ENCODE measurements around the gene PKD1L1.

The PKD1L1 gene

DNA sequence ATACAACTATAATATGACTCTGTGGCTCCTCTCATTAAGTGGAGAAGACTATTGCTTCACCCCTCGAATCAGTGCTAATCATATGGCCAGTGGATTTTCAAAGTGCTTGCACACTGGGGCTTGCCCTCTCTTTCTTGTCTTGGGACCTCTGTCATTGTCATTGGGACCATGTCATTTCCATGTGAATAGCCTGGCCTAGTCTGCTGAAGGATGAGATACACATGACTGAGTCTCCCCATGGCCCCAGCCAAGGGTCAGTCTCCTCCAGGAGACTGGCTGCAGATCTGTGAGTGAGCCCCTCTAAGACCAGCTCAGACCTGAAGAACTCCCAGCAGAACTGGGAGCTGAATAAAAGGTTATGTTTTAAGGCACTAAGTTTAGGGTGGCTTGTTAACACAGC is 39.5 kb downstream of the PKD1L1 start:
- no peak for TF ChIP-seq FOXP2 (optimal IDR thresholded peaks at IDR 0.05; ENCODE audit: control extremely low read depth, extremely low read length, insufficient read depth)
- TF ChIP-seq POLR2AphosphoS5 (IDR thresholded peaks at IDR 0.05; ENCODE audit: borderline replicate concordance, low read depth, low read length), result no peak
- no peak for TF ChIP-seq EZH2 (IDR thresholded peaks at IDR 0.05)
- Histone ChIP-seq H3K36me3 (ENCODE audit: insufficient read depth, low read length) (no peaks in the 10 kb centered on the region), H3K27ac (no peak overlapping the region), H3K9ac (ENCODE audit: insufficient read length) (no peak overlapping the region), H3K9me3 (ENCODE audit: low read depth, low read length) (no peaks in the 10 kb centered on the region), H3K4me3 (no peak overlapping the region)
- no peak for DNase-seq (ENCODE audit: low read depth, low spot score)

DNA sequence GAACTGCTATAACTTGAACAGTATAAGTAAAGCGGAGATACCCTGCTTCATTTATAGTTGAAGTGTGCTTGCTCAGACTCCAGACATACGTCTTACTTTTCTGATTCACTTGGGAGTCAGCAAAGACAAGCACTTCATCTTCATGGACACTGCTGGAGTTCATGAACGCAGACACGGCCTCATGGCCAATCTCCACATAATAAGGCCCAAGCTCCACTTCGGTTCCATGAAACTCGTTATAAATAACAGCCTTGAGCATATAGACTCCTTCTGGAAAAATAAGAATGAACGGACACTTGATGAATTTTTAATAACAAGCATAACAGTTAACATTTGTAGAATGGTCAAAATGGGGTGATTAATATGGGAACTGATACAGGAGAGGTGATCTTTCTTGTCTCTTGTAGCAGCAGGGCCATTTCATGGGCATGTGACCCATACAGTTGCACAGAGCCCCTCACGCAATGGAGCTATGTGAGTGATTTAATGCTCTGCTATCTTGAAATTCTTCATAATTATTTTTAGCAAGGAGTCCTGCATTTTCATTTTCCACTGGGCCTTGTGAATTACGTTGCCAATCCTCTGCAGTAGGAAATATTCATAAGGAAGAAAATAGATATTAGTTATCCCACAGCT is 40.2 kb downstream of the PKD1L1 start:
- no peak overlapping the region for H3K9ac ChIP-seq (ENCODE audit: insufficient read length)
- H3K27ac ChIP-seq, result no peak overlapping the region
- TF ChIP-seq POLR2AphosphoS5 (IDR thresholded peaks at IDR 0.05; ENCODE audit: borderline replicate concordance, low read depth, low read length) (no peak), EZH2 (IDR thresholded peaks at IDR 0.05) (no peak), FOXP2 (optimal IDR thresholded peaks at IDR 0.05; ENCODE audit: control extremely low read depth, extremely low read length, insufficient read depth) (no peak)
- no peak overlapping the region for H3K4me3 ChIP-seq
- H3K36me3 ChIP-seq (ENCODE audit: insufficient read depth, low read length), result no peaks in the 10 kb centered on the region
- no peaks in the 10 kb centered on the region for H3K9me3 ChIP-seq (ENCODE audit: low read depth, low read length)
- no peak for DNase-seq (ENCODE audit: low read depth, low spot score)

DNA sequence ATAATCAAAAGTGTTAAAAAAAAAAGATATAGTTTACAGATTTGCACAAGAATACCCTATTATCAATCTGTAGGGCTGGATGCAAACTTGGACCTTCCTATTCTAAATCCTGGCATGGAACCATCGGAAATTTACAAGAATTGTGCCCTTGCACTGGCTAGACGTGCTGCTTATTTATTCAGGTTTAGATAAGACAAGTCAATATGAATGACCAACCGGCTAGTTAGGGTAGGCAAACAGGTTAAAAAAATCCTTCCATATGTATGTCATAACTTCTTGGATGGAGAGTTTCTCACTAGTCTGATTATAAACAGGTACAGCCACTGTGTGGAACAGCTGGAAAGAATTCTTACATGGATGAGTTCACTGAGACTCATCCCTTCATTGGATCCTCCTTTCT is 41.4 kb downstream of the PKD1L1 start:
- Histone ChIP-seq H3K4me3 (no peak overlapping the region), H3K27ac (no peak overlapping the region), H3K9ac (ENCODE audit: insufficient read length) (no peak overlapping the region), H3K36me3 (ENCODE audit: insufficient read depth, low read length) (no peaks in the 10 kb centered on the region), H3K9me3 (ENCODE audit: low read depth, low read length) (no peaks in the 10 kb centered on the region)
- TF ChIP-seq EZH2 (IDR thresholded peaks at IDR 0.05) (no peak), POLR2AphosphoS5 (IDR thresholded peaks at IDR 0.05; ENCODE audit: borderline replicate concordance, low read depth, low read length) (no peak), FOXP2 (optimal IDR thresholded peaks at IDR 0.05; ENCODE audit: control extremely low read depth, extremely low read length, insufficient read depth) (no peak)
- no peak for DNase-seq (ENCODE audit: low read depth, low spot score)

DNA sequence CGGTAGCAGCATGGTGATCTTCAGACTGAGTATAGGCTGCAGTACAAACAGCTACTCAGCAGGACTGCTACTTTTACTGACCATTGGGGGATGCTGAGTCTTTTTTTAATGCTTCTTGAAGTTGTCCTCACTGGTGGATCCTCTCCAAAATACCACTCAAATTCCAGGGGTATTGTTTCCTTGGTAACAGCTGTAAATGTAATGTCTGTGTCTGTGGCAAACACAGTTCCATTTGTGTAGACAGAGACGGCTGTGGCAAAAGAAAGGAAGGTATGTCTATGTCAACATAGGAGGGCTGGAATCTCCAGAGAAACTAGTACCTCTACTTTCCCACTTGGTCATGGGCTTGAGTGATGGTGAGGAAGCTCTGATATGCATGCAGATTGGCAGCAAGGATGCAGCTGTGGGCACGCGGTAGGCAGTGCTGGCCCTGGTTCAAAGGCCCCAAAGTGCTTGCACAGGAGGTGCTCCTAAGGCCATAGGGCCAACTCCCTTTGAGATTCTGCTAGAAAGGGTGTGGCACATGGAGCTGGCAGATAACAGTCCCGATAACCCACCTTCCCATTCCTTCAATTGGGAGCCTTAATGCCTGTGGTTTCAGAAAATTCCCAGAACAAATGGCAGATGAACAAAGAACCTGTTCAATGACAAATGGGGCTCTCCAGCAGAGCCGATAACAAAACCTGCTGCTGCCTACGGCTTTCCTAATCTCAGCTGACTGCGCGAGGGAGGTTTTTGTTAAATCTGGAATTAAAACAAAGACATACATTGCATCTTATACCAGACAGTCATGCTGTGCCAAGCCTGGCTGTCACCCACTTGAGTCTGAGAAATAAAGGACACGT is 43.0 kb downstream of the PKD1L1 start:
- Histone ChIP-seq H3K36me3 (ENCODE audit: insufficient read depth, low read length) (no peaks in the 10 kb centered on the region), H3K4me3 (no peak overlapping the region), H3K9me3 (ENCODE audit: low read depth, low read length) (no peaks in the 10 kb centered on the region), H3K9ac (ENCODE audit: insufficient read length) (no peak overlapping the region), H3K27ac (no peak overlapping the region)
- TF ChIP-seq EZH2 (IDR thresholded peaks at IDR 0.05) (no peak), FOXP2 (optimal IDR thresholded peaks at IDR 0.05; ENCODE audit: control extremely low read depth, extremely low read length, insufficient read depth) (no peak), POLR2AphosphoS5 (IDR thresholded peaks at IDR 0.05; ENCODE audit: borderline replicate concordance, low read depth, low read length) (no peak)
- DNase-seq (ENCODE audit: low read depth, low spot score), result no peak

DNA sequence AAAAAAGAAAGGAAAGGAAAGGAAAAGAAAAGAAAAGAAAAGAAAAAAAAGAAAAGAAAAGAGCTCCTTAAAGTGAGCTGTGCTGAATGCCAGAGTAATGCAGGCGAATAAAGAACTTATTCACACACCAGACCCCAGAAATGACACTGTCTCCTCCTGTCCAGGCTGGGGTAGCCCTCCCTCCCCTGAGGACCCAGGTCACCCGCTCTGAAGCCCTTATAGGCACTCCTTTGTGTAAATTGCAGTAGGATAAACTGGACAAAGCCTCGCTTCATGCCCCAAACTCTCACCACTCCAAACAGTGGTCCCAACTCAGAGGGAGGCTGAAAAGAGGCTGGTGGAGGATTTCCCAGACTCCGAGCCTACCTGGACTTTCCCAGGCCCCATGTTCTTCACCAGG is 46.3 kb downstream of the PKD1L1 start:
- no peak for DNase-seq (ENCODE audit: low read depth, low spot score)
- no peaks in the 10 kb centered on the region for H3K9me3 ChIP-seq (ENCODE audit: low read depth, low read length)
- H3K36me3 ChIP-seq (ENCODE audit: insufficient read depth, low read length), result no peaks in the 10 kb centered on the region
- no peak overlapping the region for H3K9ac ChIP-seq (ENCODE audit: insufficient read length)
- TF ChIP-seq FOXP2 (optimal IDR thresholded peaks at IDR 0.05; ENCODE audit: control extremely low read depth, extremely low read length, insufficient read depth) (no peak), POLR2AphosphoS5 (IDR thresholded peaks at IDR 0.05; ENCODE audit: borderline replicate concordance, low read depth, low read length) (no peak), EZH2 (IDR thresholded peaks at IDR 0.05) (no peak)
- H3K4me3 ChIP-seq, result no peak overlapping the region
- no peak overlapping the region for H3K27ac ChIP-seq

DNA sequence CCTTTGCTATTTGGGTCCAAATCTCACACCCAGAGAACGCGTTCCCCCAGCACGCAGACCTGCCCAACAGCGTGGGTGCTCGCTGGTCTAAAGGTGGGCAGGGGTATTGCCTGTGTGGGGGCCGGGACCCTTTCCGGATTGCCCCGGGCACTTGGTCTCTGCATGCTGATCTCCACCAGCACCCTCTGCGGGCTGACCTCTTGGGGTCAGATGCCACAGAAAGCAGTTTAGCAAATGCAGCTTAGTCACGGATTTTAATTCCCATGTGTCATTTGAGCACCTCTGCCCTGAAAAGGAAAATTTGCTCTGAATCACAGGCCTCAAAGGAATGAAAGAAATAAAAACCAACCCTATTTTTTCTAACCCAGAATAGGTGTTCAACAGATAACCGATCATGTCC is 46.7 kb downstream of the PKD1L1 start:
- Histone ChIP-seq H3K9ac (ENCODE audit: insufficient read length) (no peak overlapping the region), H3K4me3 (no peak overlapping the region), H3K36me3 (ENCODE audit: insufficient read depth, low read length) (no peaks in the 10 kb centered on the region), H3K27ac (no peak overlapping the region), H3K9me3 (ENCODE audit: low read depth, low read length) (no peaks in the 10 kb centered on the region)
- DNase-seq (ENCODE audit: low read depth, low spot score), result no peak
- TF ChIP-seq EZH2 (IDR thresholded peaks at IDR 0.05), result no peak
- no peak for TF ChIP-seq POLR2AphosphoS5 (IDR thresholded peaks at IDR 0.05; ENCODE audit: borderline replicate concordance, low read depth, low read length)
- no peak for TF ChIP-seq FOXP2 (optimal IDR thresholded peaks at IDR 0.05; ENCODE audit: control extremely low read depth, extremely low read length, insufficient read depth)

DNA sequence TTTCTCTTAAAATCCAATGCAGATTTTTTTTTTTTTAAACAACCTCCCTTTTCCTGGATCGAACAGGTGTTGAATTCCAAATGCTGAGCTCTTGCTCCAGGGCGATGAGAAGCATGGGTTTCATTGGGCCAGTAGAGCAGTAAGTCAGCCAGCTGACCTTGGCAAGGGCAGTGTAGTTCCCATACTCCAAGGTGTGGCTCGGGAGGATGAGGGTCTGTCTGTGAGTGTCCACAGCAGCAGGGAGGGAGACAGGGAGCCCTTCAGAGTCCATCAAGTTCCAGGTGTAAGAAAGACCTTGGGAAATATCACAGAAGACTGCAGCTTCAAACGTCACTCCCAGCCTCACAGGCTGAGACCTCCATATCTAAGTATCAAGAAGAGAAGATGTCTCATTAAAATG is 50.4 kb downstream of the PKD1L1 start:
- H3K9ac ChIP-seq (ENCODE audit: insufficient read length), result no peak overlapping the region
- no peaks in the 10 kb centered on the region for H3K9me3 ChIP-seq (ENCODE audit: low read depth, low read length)
- no peak overlapping the region for H3K27ac ChIP-seq
- TF ChIP-seq EZH2 (IDR thresholded peaks at IDR 0.05), result no peak
- TF ChIP-seq FOXP2 (optimal IDR thresholded peaks at IDR 0.05; ENCODE audit: control extremely low read depth, extremely low read length, insufficient read depth), result no peak
- TF ChIP-seq POLR2AphosphoS5 (IDR thresholded peaks at IDR 0.05; ENCODE audit: borderline replicate concordance, low read depth, low read length), result no peak
- H3K36me3 ChIP-seq (ENCODE audit: insufficient read depth, low read length), result no peaks in the 10 kb centered on the region
- DNase-seq (ENCODE audit: low read depth, low spot score), result no peak
- H3K4me3 ChIP-seq, result no peak overlapping the region

DNA sequence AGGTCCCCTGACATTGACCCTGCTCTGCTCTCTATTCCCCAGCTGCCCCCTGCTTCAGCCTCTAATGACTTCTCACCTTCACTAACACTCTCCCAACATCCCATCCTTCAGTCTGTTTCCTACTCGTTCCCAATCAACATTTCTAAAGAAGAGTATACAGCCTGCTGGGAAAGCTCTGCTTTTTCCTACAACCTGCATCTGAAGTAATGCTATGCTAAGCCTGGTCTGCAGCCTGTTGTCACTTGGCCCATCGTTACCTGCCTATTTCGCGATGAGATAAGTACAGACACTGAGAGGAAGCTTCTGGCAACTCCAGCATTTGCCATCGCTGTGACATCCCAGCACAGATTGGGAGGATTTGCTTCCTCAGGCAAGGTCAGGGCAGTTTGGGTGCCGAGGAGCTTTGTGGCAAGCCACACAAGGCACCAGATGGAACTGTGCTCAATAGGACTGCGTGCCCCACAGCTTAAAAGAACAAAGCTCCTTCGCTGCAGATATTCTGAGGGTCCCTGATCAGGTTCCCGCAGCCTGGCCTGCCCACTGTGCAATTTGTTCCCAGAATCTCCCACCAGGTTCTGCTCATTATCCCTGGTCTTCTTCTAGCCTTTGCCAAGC is 51.4 kb downstream of the PKD1L1 start:
- Histone ChIP-seq H3K4me3 (no peak overlapping the region), H3K9ac (ENCODE audit: insufficient read length) (no peak overlapping the region), H3K9me3 (ENCODE audit: low read depth, low read length) (no peaks in the 10 kb centered on the region), H3K36me3 (ENCODE audit: insufficient read depth, low read length) (no peaks in the 10 kb centered on the region), H3K27ac (no peak overlapping the region)
- TF ChIP-seq FOXP2 (optimal IDR thresholded peaks at IDR 0.05; ENCODE audit: control extremely low read depth, extremely low read length, insufficient read depth) (no peak), EZH2 (IDR thresholded peaks at IDR 0.05) (no peak), POLR2AphosphoS5 (IDR thresholded peaks at IDR 0.05; ENCODE audit: borderline replicate concordance, low read depth, low read length) (no peak)
- DNase-seq (ENCODE audit: low read depth, low spot score), result no peak
